Neural cell (in vitro differentiated cells): ENCODE measurements around the gene NACC2. TPM values are rescaled to one million over a fixed set of nuclear protein-coding genes. Genes with fewer than 3 reads are reported as not detected.

Experiments used
- H2AFZ ChIP-seq: fragments of 200-600, 300-800 bp; sonication (generic), shearing (Covaris generic); 2 replicates; pipeline ENCODE4 v1.6.0; 2014; ENCODE audit warnings: low read depth, mild to moderate bottlenecking, antibody characterized with exemption, low read length, moderate library complexity
- H3F3A ChIP-seq: fragments of 200-600 bp; shearing (Covaris generic); 2 replicates; pipeline ENCODE4 v1.6.1; 2016; ENCODE audit warnings: mild to moderate bottlenecking, moderate library complexity, mixed read lengths, antibody characterized with exemption, low read length; ENCODE audit not compliant: insufficient read depth, poor library complexity, severe bottlenecking
- H3K27ac ChIP-seq: fragments of 200-600, 300-800 bp; sonication (generic), shearing (Covaris generic); 2 replicates; pipeline ENCODE4 v1.5.1; 2014; ENCODE audit warnings: mild to moderate bottlenecking, low read length, moderate library complexity
- H3K27me3 ChIP-seq: fragments of 300-800, 200-600 bp; sonication (generic), shearing (Covaris generic); 2 replicates; pipeline ENCODE4 v1.6.0; 2014; ENCODE audit warnings: mild to moderate bottlenecking, low read depth, low read length, moderate library complexity; ENCODE audit not compliant: insufficient read depth
- H3K36me3 ChIP-seq: fragments of 300-800, 200-600 bp; sonication (generic), shearing (Covaris generic); 2 replicates; pipeline ENCODE4 v1.5.1; 2014; ENCODE audit warnings: mild to moderate bottlenecking, antibody characterized with exemption, low read length, moderate library complexity; ENCODE audit not compliant: insufficient read depth
- H3K4me2 ChIP-seq: fragments of 300-800, 200-600 bp; sonication (generic), shearing (Covaris generic); 2 replicates; pipeline ENCODE4 v1.6.0; 2014; ENCODE audit warnings: mild to moderate bottlenecking, low read length
- H3K4me3 ChIP-seq: fragments of 300-800, 200-600 bp; sonication (generic), shearing (Covaris generic); 2 replicates; pipeline ENCODE4 v1.5.1; 2014; ENCODE audit warnings: mild to moderate bottlenecking, low read length, moderate library complexity
- H3K79me2 ChIP-seq: fragments of 200-600 bp; shearing (Covaris generic); replicated peaks from 2 replicates; pipeline ENCODE4 v1.6.0; 2014; ENCODE audit warnings: mild to moderate bottlenecking, low read length, moderate library complexity; ENCODE audit not compliant: insufficient read depth
- H3K9ac ChIP-seq: fragments of 300-800, 200-600 bp; sonication (generic), shearing (Covaris generic); 2 replicates; pipeline ENCODE4 v1.6.1; 2016; ENCODE audit warnings: mild to moderate bottlenecking, low read length, mixed read lengths
- H3K9me2 ChIP-seq: fragments of 200-600 bp; shearing (Covaris generic); 2 replicates; pipeline ENCODE4 v1.6.1; 2016; ENCODE audit warnings: mild to moderate bottlenecking, low read length, mixed read lengths; ENCODE audit not compliant: insufficient read depth
- H3K9me3 ChIP-seq: fragments of 200-600, 300-800 bp; sonication (generic), shearing (Covaris generic); 2 replicates; pipeline ENCODE4 v1.6.1; 2016; ENCODE audit warnings: mild to moderate bottlenecking, mixed run types, low read length, moderate library complexity, mixed read lengths
- H4K20me1 ChIP-seq: fragments of 200-600 bp; shearing (Covaris generic); 2 replicates; pipeline ENCODE4 v1.6.1; 2016; ENCODE audit warnings: mild to moderate bottlenecking, mixed run types; ENCODE audit not compliant: insufficient read depth
- EP300 ChIP-seq: fragments of 450-650 bp; conservative IDR thresholded peaks from 2 replicates; pipeline ENCODE4 v1.6.1; 2014; ENCODE audit warnings: antibody characterized with exemption, mild to moderate bottlenecking, moderate library complexity; ENCODE audit not compliant: poor library complexity, severe bottlenecking
- EZH2 ChIP-seq: fragments of 200-600, 300-800 bp; shearing (Covaris generic), sonication (generic); IDR thresholded peaks from 2 replicates; pipeline ENCODE4 v1.6.1; 2014; ENCODE audit warnings: antibody characterized with exemption, low read length, borderline replicate concordance, mild to moderate bottlenecking; ENCODE audit not compliant: insufficient read depth, poor library complexity, severe bottlenecking
- MXI1 ChIP-seq: fragments of 450-650 bp; conservative IDR thresholded peaks from 2 replicates; pipeline ENCODE4 v1.6.1; 2014; ENCODE audit warnings: antibody characterized with exemption, mild to moderate bottlenecking; ENCODE audit not compliant: poor library complexity, severe bottlenecking
- POLR2AphosphoS5 ChIP-seq: IDR thresholded peaks from 2 replicates; pipeline ENCODE4 v1.6.1; 2012
- RAD21 ChIP-seq: fragments of 450-650 bp; conservative IDR thresholded peaks from 2 replicates; pipeline ENCODE4 v1.6.1; 2014; ENCODE audit warnings: antibody characterized with exemption, mild to moderate bottlenecking, moderate library complexity
- SMC3 ChIP-seq: fragments of 450-650 bp; conservative IDR thresholded peaks from 2 replicates; pipeline ENCODE4 v1.6.1; 2014; ENCODE audit warnings: antibody characterized with exemption, mild to moderate bottlenecking, moderate library complexity; ENCODE audit not compliant: poor library complexity
- TAF1 ChIP-seq: IDR thresholded peaks from 2 replicates; pipeline ENCODE4 v1.6.1; 2012; ENCODE audit warnings: low read depth
- polyA plus RNA-seq: library from polyadenylated mRNA; depleted of rRNA; stranded (reverse); fragments of >200 nt; gene quantifications from 2 replicates; pipeline ENCODE4 v1.2.3, GENCODE V29; 2014
- TF ChIP-seq, protein P1 (sequence below): fragments of 450-650 bp; IDR thresholded peaks from 2 replicates; pipeline ENCODE4 v1.5.1; 2014; ENCODE audit warnings: antibody characterized with exemption, mild to moderate bottlenecking, moderate library complexity; ENCODE audit not compliant: poor library complexity, severe bottlenecking
- TF ChIP-seq, protein P2 (sequence below): IDR thresholded peaks from 2 replicates; pipeline ENCODE4 v1.6.1; 2012; ENCODE audit warnings: borderline replicate concordance

Gene NACC2
- polyA plus RNA-seq, 1 donor from 2014 or later = 1.7 TPM

GRCh38 chr9:136002215-136002614 lies 92.9 kb downstream of the NACC2 start (continued):
- TF ChIP-seq, protein P1, sequence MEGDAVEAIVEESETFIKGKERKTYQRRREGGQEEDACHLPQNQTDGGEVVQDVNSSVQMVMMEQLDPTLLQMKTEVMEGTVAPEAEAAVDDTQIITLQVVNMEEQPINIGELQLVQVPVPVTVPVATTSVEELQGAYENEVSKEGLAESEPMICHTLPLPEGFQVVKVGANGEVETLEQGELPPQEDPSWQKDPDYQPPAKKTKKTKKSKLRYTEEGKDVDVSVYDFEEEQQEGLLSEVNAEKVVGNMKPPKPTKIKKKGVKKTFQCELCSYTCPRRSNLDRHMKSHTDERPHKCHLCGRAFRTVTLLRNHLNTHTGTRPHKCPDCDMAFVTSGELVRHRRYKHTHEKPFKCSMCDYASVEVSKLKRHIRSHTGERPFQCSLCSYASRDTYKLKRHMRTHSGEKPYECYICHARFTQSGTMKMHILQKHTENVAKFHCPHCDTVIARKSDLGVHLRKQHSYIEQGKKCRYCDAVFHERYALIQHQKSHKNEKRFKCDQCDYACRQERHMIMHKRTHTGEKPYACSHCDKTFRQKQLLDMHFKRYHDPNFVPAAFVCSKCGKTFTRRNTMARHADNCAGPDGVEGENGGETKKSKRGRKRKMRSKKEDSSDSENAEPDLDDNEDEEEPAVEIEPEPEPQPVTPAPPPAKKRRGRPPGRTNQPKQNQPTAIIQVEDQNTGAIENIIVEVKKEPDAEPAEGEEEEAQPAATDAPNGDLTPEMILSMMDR = no peak
- no peak for TF ChIP-seq RAD21

GRCh38 chr9:136001231-136001630 lies 93.9 kb downstream of the NACC2 start:
- Histone ChIP-seq H3K9ac (no peak overlapping the region), H2AFZ (no peak overlapping the region), H3K9me2 (no peaks in the 10 kb centered on the region), H4K20me1 (no peaks in the 10 kb centered on the region), H3K4me2 (no peak overlapping the region), H3K36me3 (no peaks in the 10 kb centered on the region), H3K79me2 (no peaks in the 10 kb centered on the region), H3F3A (no peaks in the 10 kb centered on the region), H3K27ac (no peak overlapping the region), H3K9me3 (no peaks in the 10 kb centered on the region), H3K27me3 (no peaks in the 10 kb centered on the region), H3K4me3 (no peak overlapping the region)
- TF ChIP-seq POLR2AphosphoS5 (no peak), MXI1 (no peak), EP300 (no peak), EZH2 (no peak), RAD21 (no peak), SMC3 (no peak), TAF1 (no peak)
- TF ChIP-seq, protein P2, sequence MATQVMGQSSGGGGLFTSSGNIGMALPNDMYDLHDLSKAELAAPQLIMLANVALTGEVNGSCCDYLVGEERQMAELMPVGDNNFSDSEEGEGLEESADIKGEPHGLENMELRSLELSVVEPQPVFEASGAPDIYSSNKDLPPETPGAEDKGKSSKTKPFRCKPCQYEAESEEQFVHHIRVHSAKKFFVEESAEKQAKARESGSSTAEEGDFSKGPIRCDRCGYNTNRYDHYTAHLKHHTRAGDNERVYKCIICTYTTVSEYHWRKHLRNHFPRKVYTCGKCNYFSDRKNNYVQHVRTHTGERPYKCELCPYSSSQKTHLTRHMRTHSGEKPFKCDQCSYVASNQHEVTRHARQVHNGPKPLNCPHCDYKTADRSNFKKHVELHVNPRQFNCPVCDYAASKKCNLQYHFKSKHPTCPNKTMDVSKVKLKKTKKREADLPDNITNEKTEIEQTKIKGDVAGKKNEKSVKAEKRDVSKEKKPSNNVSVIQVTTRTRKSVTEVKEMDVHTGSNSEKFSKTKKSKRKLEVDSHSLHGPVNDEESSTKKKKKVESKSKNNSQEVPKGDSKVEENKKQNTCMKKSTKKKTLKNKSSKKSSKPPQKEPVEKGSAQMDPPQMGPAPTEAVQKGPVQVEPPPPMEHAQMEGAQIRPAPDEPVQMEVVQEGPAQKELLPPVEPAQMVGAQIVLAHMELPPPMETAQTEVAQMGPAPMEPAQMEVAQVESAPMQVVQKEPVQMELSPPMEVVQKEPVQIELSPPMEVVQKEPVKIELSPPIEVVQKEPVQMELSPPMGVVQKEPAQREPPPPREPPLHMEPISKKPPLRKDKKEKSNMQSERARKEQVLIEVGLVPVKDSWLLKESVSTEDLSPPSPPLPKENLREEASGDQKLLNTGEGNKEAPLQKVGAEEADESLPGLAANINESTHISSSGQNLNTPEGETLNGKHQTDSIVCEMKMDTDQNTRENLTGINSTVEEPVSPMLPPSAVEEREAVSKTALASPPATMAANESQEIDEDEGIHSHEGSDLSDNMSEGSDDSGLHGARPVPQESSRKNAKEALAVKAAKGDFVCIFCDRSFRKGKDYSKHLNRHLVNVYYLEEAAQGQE = no peak
- TF ChIP-seq, protein P1 = no peak

DNA sequence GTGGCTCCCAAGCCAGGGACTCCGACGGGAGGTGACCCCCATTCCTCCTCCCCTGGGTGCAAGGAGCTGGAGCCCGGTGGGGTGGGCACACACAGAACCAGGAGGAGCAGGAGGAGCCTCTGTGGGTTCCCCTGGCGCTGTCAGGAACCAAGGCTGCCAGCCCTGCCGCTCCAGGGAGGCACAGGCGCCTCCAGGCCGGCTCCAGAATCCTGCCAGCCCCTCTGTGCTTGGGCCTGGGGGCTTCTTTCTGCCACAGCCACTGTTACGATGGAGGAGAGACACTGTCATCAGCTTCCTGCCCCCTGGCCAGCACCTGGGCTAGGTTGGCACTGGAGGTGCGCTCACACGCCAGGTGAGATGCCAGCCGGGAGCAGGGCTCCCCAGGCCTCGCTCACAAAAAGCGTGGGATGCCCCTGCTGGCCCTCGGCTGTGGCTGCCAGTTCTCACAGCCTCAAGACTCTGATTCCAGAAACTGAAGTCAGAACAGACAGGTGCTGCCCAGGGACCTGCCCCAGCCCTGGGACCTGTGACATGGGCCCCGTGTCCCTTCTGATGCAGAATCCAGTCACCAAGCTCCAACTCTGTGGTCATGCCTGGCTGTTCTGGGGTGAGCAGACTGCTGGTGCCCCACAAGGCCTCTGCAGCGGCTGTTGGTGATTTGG lies 96.5 kb downstream of the NACC2 start:
- no peaks in the 10 kb centered on the region for H3K9me3 ChIP-seq
- no peak for TF ChIP-seq POLR2AphosphoS5
- no peak for TF ChIP-seq RAD21
- no peak for TF ChIP-seq TAF1
- TF ChIP-seq EP300 = no peak
- TF ChIP-seq EZH2 = no peak
- TF ChIP-seq, protein P1 = no peak
- TF ChIP-seq, protein P2 = no peak
- TF ChIP-seq MXI1 = no peak
- no peak for TF ChIP-seq SMC3
- no peak overlapping the region for H2AFZ ChIP-seq
- no peaks in the 10 kb centered on the region for H3K9me2 ChIP-seq
- H3K4me3 ChIP-seq = no peak overlapping the region
- no peaks in the 10 kb centered on the region for H3K36me3 ChIP-seq
- H3F3A ChIP-seq = no peaks in the 10 kb centered on the region
- H3K79me2 ChIP-seq = no peaks in the 10 kb centered on the region
- H3K4me2 ChIP-seq = no peak overlapping the region
- no peaks in the 10 kb centered on the region for H3K27me3 ChIP-seq
- H3K9ac ChIP-seq = no peak overlapping the region
- no peak overlapping the region for H3K27ac ChIP-seq
- no peaks in the 10 kb centered on the region for H4K20me1 ChIP-seq
